ENCODE results near the gene NECAB3. TPM values are rescaled to one million over a fixed set of nuclear protein-coding genes. Genes with fewer than 3 reads are reported as not detected.

The NECAB3 gene
- total RNA-seq, 4 donors from 2014 or later: 18.1 to 38.6 (median 28.2) TPM

DNA sequence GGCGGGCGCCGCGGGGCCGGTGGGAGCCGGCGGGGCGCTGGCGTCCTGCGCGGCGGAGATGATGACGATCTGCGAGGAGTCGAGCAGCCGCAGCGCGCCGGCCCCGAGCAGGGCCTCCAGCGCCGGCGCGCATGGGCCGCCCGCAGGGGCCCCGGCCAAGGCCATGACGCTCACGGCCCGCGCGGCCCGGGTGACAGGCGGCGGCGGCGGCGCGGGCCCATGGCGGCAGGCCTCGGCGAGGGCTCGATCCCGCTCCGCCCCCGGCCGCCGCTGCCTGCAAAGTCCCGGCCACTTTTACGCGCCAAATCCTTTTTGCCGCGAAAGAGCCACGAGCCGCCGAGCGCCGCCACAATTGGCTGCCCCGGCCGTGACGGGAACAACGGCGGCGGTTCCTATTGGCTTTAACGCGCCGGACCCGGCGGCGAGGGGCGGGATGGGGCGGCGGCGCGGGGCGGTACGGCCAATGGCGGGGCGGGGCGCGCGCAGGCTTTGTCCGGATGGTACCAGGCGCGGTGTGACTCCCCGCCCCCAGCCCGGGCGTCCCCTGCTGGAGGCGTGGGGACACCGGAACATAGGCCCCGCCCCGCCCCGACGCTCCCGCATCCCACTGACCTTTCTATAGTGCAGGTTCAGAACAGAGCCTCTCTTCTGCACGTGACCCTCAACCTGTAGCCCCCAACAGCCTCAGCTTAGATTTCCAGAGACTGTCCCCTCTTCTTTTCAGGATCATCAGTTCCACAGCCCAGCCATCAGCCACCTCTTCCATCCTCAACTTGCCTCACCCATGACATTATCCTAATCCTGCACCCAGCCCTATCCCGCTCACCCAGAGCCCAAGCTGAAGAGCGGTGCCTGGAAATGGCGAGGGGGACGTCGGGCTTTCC is 12.1 kb upstream of the NECAB3 start, which contains the start of gene E2F1:
Gene E2F1 (minus strand): TSS at position 286 of the 884 bp plus-strand sequence. CDS start 121 bp downstream, at position 165.
- TF ChIP-seq, protein P1, sequence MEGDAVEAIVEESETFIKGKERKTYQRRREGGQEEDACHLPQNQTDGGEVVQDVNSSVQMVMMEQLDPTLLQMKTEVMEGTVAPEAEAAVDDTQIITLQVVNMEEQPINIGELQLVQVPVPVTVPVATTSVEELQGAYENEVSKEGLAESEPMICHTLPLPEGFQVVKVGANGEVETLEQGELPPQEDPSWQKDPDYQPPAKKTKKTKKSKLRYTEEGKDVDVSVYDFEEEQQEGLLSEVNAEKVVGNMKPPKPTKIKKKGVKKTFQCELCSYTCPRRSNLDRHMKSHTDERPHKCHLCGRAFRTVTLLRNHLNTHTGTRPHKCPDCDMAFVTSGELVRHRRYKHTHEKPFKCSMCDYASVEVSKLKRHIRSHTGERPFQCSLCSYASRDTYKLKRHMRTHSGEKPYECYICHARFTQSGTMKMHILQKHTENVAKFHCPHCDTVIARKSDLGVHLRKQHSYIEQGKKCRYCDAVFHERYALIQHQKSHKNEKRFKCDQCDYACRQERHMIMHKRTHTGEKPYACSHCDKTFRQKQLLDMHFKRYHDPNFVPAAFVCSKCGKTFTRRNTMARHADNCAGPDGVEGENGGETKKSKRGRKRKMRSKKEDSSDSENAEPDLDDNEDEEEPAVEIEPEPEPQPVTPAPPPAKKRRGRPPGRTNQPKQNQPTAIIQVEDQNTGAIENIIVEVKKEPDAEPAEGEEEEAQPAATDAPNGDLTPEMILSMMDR (IDR thresholded peaks at IDR 0.05; ENCODE audit: low read depth): no peak

DNA sequence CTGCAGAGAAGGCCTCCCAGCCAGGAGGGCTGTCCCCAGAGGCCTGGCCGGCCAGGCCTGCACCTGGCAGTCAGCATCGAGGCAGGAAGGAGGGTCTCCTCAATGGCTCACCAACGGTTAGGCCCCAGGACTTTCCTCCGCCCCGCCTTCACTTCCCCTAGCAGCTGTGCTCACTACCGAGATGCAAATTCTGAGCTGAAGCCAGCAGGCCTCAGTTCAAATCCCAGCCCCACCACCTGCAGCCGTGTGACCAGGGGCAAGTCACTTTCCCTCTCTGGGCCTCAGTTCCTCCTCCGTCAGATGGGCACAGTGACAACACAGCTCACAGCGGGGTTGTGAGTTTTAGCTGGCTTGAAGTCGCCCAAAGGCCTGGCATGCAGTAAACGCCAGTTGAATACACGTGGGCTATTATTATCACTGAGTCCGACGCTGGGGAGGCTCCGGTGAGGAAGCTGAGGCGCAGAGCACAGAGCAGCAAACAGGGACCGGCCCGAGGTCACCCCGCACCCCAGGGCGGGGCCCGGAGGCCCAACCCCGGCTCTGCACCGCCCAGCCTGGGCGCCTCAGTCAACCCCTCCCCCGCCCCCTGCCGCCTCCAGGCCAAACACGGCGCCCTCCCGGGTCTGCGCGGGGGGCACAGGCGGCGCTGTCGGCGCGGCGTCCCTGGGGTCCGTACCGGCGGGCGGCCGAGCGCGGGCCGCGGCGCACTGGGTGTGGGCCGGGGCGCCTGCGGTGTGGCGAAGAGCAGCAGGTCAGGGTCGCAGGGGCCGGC is 11.3 kb upstream of the NECAB3 start:
- TF ChIP-seq, protein P1 (IDR thresholded peaks at IDR 0.05; ENCODE audit: low read depth): no peak

DNA sequence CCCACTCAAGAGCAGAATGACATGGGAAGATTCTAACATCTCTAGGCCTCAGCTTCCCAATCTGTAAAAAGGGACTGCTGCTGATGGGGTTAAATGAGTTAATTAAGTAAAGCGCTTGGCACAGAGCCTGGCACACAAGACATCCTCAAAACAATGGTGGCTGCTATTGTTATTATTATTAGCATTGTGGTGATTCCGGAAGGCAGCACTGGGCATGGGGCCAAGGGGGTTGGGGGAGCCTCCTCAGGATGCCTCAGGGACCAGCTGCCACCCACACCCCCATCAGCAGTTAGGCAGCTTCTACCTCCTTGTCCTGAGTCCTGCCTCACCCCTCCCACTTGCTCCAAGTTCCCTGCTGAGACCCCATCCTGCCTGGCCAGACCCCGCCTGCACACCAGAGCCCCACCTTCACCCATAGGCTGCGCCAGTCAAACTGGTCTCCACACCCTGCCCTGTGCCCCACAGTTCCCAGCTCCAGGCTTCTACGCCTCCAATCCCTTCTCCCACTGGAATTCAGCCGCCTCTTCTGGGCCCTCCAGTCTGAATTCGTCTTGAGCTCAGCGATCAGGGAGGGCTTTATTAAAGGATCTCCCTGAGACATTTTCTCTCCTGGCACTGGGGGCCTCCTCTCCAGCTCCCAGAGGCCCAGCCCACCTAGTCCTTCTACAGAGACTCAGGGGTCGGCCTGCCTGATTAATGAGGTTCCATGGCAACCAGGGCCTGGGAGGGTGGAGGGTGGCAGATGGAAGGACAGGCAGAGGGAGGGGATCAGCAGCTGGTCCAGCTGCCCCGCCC is 10.5 kb upstream of the NECAB3 start:
- TF ChIP-seq, protein P1 (IDR thresholded peaks at IDR 0.05; ENCODE audit: low read depth): no peak

DNA sequence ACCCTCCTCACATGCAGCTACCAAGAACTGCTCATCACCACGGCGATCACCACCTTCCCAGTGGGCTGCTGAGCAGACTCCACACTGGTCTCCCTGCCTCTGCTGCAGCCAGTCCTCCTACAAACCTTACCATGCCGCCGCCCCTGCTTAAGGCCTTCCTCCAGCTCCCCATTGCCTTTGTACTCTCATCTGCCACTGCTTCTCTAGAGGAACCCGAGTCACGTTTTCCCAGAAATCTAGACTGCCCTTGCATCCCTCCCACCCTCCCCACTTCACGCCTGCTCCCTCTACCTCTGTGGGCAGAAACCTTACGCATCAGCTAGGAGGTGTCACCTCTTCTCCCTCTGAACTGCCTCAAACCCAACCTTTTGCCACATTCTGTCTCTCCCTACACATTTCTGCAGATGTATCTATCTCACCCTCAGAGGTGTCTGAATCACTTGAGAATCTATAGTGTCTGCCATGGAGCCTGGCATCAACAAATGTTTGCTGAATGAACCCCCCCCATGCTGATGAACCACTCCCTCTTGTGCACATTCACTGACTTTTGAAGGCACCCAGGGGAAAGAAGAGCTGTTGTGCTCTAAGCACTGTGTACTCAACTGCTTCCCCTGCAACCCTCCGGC is 7.6 kb upstream of the NECAB3 start:
- TF ChIP-seq, protein P1 (IDR thresholded peaks at IDR 0.05; ENCODE audit: low read depth): no peak

DNA sequence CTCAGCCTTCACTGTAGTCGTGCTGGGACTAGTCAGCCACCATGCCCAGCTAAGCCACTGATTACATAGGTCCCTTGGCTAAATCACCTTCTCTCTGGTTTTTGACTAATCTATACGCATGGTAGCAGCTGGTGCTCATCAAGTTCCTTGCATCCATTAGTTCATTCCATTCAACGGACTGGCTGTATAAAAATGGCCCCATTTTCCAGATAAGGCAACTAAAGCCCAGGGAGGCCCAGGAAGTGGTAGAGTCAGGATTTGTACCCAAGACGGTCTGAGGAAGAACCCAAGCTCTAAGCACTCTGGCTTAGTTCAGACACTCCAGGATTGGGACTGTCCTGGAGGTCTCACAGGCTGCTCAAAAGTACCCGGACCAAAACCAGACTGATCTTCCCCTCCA is 7.1 kb upstream of the NECAB3 start:
- TF ChIP-seq, protein P1 (IDR thresholded peaks at IDR 0.05; ENCODE audit: low read depth): no peak

DNA sequence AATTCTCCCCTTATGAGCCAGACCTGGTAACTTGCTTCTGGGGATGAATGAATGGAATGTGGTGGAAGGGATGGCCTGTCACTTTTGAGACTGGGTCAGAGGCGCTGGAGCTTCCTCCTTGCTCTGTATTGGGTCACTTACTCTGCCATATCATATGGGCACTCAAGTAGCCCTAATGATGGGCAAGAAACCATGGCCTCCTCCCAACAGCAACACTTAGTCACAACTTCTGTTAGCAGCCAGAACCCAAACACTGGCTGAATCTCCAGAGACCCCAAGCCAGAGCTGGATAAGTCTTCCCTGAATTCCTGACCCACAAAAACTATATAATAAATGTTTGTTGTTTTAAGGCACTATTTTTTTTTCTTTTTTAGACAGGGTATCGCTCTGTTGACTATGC is 6.5 kb upstream of the NECAB3 start:
- TF ChIP-seq, protein P1 (IDR thresholded peaks at IDR 0.05; ENCODE audit: low read depth): no peak
